IMR-90 (cell line): ENCODE results near the gene ADTRP. TPM values are rescaled to one million over a fixed set of nuclear protein-coding genes. Genes with fewer than 3 reads are reported as not detected.
A peak's percentile ranks its signal among the peaks of the same experiment; 100 is the strongest.

ENCODE experiments used
- ATAC-seq: fragments of 200-7000 bp; cut with Tn5 transposase; 2 replicates; pipeline ENCODE4 v1.9.1; 2020; ENCODE audit warnings: low read depth, mild to moderate bottlenecking, moderate library complexity
- BruUV-seq: library from RNA; stranded (reverse); fragments of 400-500 nt; replicated peaks from 2 replicates; lab custom pipeline; 2021; lab: Mats Ljungman, UMichigan
- CTCF ChIA-PET: fragments of 300-600 bp; formaldehyde crosslinking; extraction: SDS; loops from one replicate; lab custom pipeline; 2021; ENCODE audit warnings: antibody characterized with exemption; lab: Yijun Ruan, JAX
- POLR2A ChIA-PET: fragments of 300-600 bp; sonication (Branson Sonifier 250); formaldehyde crosslinking; loops from one replicate; lab custom pipeline; 2022; ENCODE audit warnings: antibody characterized with exemption; ENCODE audit not compliant: unreplicated experiment; lab: Charles Lee
- DNase-seq: peaks from one replicate; pipeline ENCODE4 v3.0.0; 2013
- H2AFZ ChIP-seq: replicated peaks from 2 replicates; pipeline ENCODE3; 2013; ENCODE audit warnings: low read length, mild to moderate bottlenecking; ENCODE audit not compliant: poor library complexity
- H2AK5ac ChIP-seq: 2 replicates; pipeline ENCODE4 v1.6.1; 2013; ENCODE audit warnings: low read depth, low read length, inconsistent platforms
- H2AK9ac ChIP-seq: replicated peaks from 2 replicates; pipeline ENCODE3; 2013; ENCODE audit warnings: mild to moderate bottlenecking, low read depth, low read length, moderate library complexity; ENCODE audit not compliant: poor library complexity
- H2BK120ac ChIP-seq: 2 replicates; pipeline ENCODE4 v1.6.1; 2013; ENCODE audit warnings: low read depth, low read length, inconsistent platforms
- H2BK15ac ChIP-seq: 3 replicates; pipeline ENCODE4 v1.6.1; 2013; ENCODE audit warnings: low read depth, low read length, inconsistent platforms
- H2BK20ac ChIP-seq: 2 replicates; pipeline ENCODE4 v1.6.1; 2013; ENCODE audit warnings: low read depth, mild to moderate bottlenecking, inconsistent platforms, low read length, moderate library complexity
- H2BK5ac ChIP-seq: 2 replicates; pipeline ENCODE4 v1.6.1; 2013; ENCODE audit warnings: mild to moderate bottlenecking, low read depth, low read length, inconsistent platforms; ENCODE audit not compliant: poor library complexity, severe bottlenecking
- H3K14ac ChIP-seq: replicated peaks from 2 replicates; pipeline ENCODE4 v1.6.1; 2013; ENCODE audit warnings: low read depth, low read length, inconsistent platforms
- H3K18ac ChIP-seq: 2 replicates; pipeline ENCODE4 v1.6.1; 2013; ENCODE audit warnings: low read depth, low read length, control low read depth
- H3K23ac ChIP-seq: 2 replicates; pipeline ENCODE4 v1.6.1; 2013; ENCODE audit warnings: low read depth, low read length, inconsistent platforms
- H3K27ac ChIP-seq: 2 replicates; pipeline ENCODE4 v1.5.1; 2013; ENCODE audit warnings: mild to moderate bottlenecking, control low read depth, low read length; ENCODE audit not compliant: insufficient read depth
- H3K27me3 ChIP-seq: 2 replicates; pipeline ENCODE4 v1.6.1; 2013; ENCODE audit warnings: low read length; ENCODE audit not compliant: control insufficient read depth, insufficient read depth
- H3K36me3 ChIP-seq: 2 replicates; pipeline ENCODE4 v1.6.1; 2013; ENCODE audit warnings: low read length, mixed read lengths; ENCODE audit not compliant: control insufficient read depth, insufficient read depth
- H3K4ac ChIP-seq: 2 replicates; pipeline ENCODE4 v1.6.1; 2013; ENCODE audit warnings: low read depth, low read length, inconsistent platforms
- H3K4me1 ChIP-seq: 2 replicates; pipeline ENCODE4 v1.6.1; 2013; ENCODE audit warnings: low read length, mixed read lengths; ENCODE audit not compliant: control insufficient read depth, insufficient read depth
- H3K4me2 ChIP-seq: 2 replicates; pipeline ENCODE4 v1.6.1; 2013; ENCODE audit warnings: low read depth, mild to moderate bottlenecking, control low read depth, low read length, moderate library complexity
- H3K4me3 ChIP-seq: 2 replicates; pipeline ENCODE4 v1.5.1; 2013; ENCODE audit warnings: low read depth, mild to moderate bottlenecking, control low read depth, low read length, moderate library complexity; ENCODE audit not compliant: insufficient read depth
- H3K56ac ChIP-seq: 2 replicates; pipeline ENCODE4 v1.6.1; 2013; ENCODE audit warnings: low read length, inconsistent platforms; ENCODE audit not compliant: insufficient read depth; ENCODE audit errors: extremely low read depth
- H3K79me1 ChIP-seq, 2 experiments: 2 replicates each; pipeline ENCODE4 v1.6.1; 2013; ENCODE audit warnings: low read length in 2 of 2, inconsistent platforms in 1 of 2, low read depth in 1 of 2
- H3K9ac ChIP-seq: 2 replicates; pipeline ENCODE4 v1.6.1; 2013; ENCODE audit warnings: low read depth, low read length, control low read depth
- H3K9me1 ChIP-seq: 2 replicates; pipeline ENCODE4 v1.6.1; 2013; ENCODE audit warnings: low read length, inconsistent platforms; ENCODE audit not compliant: insufficient read depth
- H3K9me3 ChIP-seq: 2 replicates; pipeline ENCODE4 v1.6.1; 2013; ENCODE audit warnings: low read length; ENCODE audit not compliant: control insufficient read depth, insufficient read depth
- H4K20me1 ChIP-seq: 2 replicates; pipeline ENCODE4 v1.6.1; 2013; ENCODE audit warnings: low read length, inconsistent platforms; ENCODE audit not compliant: insufficient read depth
- H4K5ac ChIP-seq: 2 replicates; pipeline ENCODE4 v1.6.1; 2013; ENCODE audit warnings: mild to moderate bottlenecking, low read depth, low read length, control low read depth
- H4K8ac ChIP-seq, 2 experiments: 2 replicates each; pipeline ENCODE4 v1.6.1; 2013; ENCODE audit warnings: low read depth in 2 of 2, low read length in 2 of 2, control low read depth in 1 of 2, inconsistent platforms in 1 of 2
- H4K91ac ChIP-seq: 2 replicates; pipeline ENCODE4 v1.6.1; 2013; ENCODE audit warnings: low read depth, low read length, inconsistent platforms; ENCODE audit not compliant: insufficient read depth
- BHLHE40 ChIP-seq: fragments of 150-350 bp; IDR thresholded peaks from 2 replicates; pipeline ENCODE4 v1.6.1; 2016; ENCODE audit warnings: mild to moderate bottlenecking, low read depth, low read length
- CEBPB ChIP-seq: IDR thresholded peaks from 2 replicates; pipeline ENCODE4 v1.6.1; 2012; ENCODE audit warnings: low read depth, low read length, improper control_type of control experiment
- CHD1 ChIP-seq: IDR thresholded peaks from 2 replicates; pipeline ENCODE4 v1.6.1; 2012; ENCODE audit warnings: low read depth, low read length, improper control_type of control experiment
- ELK1 ChIP-seq: fragments of 150-350 bp; IDR thresholded peaks from 2 replicates; pipeline ENCODE4 v1.6.1; 2016; ENCODE audit warnings: low read depth, mild to moderate bottlenecking, low read length, moderate library complexity, borderline replicate concordance
- FOS ChIP-seq: fragments of 150-350 bp; IDR thresholded peaks from 2 replicates; pipeline ENCODE4 v1.6.1; 2016; ENCODE audit warnings: low read depth, low read length
- MAFK ChIP-seq: IDR thresholded peaks from 2 replicates; pipeline ENCODE4 v1.6.1; 2012; ENCODE audit warnings: low read depth, low read length, improper control_type of control experiment
- MAZ ChIP-seq: IDR thresholded peaks from 2 replicates; pipeline ENCODE4 v1.6.1; 2012; ENCODE audit warnings: low read depth, mild to moderate bottlenecking, low read length, improper control_type of control experiment, moderate library complexity, borderline replicate concordance
- MXI1 ChIP-seq: IDR thresholded peaks from 2 replicates; pipeline ENCODE4 v1.6.1; 2012; ENCODE audit warnings: low read depth, mild to moderate bottlenecking, low read length, moderate library complexity, borderline replicate concordance
- NFE2L2 ChIP-seq: fragments of 150-350 bp; IDR thresholded peaks from 2 replicates; pipeline ENCODE4 v1.6.1; 2016; ENCODE audit warnings: low read depth, mild to moderate bottlenecking, low read length
- POLR2A ChIP-seq: IDR thresholded peaks from 2 replicates; pipeline ENCODE4 v1.6.1; 2012; ENCODE audit warnings: mild to moderate bottlenecking, low read depth, low read length
- RAD21 ChIP-seq: IDR thresholded peaks from 2 replicates; pipeline ENCODE4 v1.6.1; 2012; ENCODE audit warnings: low read length, improper control_type of control experiment
- RCOR1 ChIP-seq: IDR thresholded peaks from 2 replicates; pipeline ENCODE4 v1.6.1; 2012; ENCODE audit warnings: mild to moderate bottlenecking, low read length, improper control_type of control experiment; ENCODE audit not compliant: insufficient replicate concordance
- RFX5 ChIP-seq: IDR thresholded peaks from 2 replicates; pipeline ENCODE4 v1.8.0; 2012; ENCODE audit warnings: low read depth, mild to moderate bottlenecking, low read length, moderate library complexity
- SMC3 ChIP-seq: fragments of 150-350 bp; IDR thresholded peaks from 2 replicates; pipeline ENCODE4 v1.6.1; 2016; ENCODE audit warnings: low read depth, mild to moderate bottlenecking, antibody characterized with exemption, low read length, moderate library complexity
- WGBS, 2 experiments: methylation state at CpG; one replicate each; pipeline versions ENCODE4 v1.1.5 to v1.1.7; 2013; ENCODE audit warnings: missing lambda C conversion rate in 2 of 2; ENCODE audit not compliant: insufficient read length in 1 of 2; ENCODE audit errors: extremely low coverage in 2 of 2; 5-methylcytosine and 5-hydroxymethylcytosine counted together
- dilution Hi-C: fragments of 300-500 bp; cut with HindIII; formaldehyde crosslinking; loops from one replicate; pipeline ENCODE4 v1.14.3; 2018; ENCODE audit warnings: low sequenced_read_pairs; ENCODE audit not compliant: unreplicated experiment
- in situ Hi-C: fragments of 300-500 bp; cut with MboI; formaldehyde crosslinking; loops from 3 replicates; pipeline ENCODE4 v1.14.3; 2019; ENCODE audit warnings: low sequenced_read_pairs, inconsistent platforms, mixed read lengths
- intact Hi-C: fragments of 100-400 bp; cut with micrococcal nuclease; formaldehyde crosslinking; loops from 2 replicates; pipeline ENCODE4 v1.10.0; 2022
- polyA plus RNA-seq, 3 experiments: library from polyadenylated mRNA; depleted of rRNA; stranded (reverse); fragments of >200 nt; gene quantifications; 2 replicates each; pipeline ENCODE4 v1.2.3, GENCODE V29; 2012; ENCODE audit warnings: low replicate concordance in 1 of 3
- total RNA-seq: library from RNA; depleted of rRNA; stranded (reverse); fragments of >200 nt; gene quantifications from 2 replicates; pipeline ENCODE4 v1.2.3, GENCODE V29; 2012
- TF ChIP-seq, protein P1 (sequence below): fragments of 150-350 bp; IDR thresholded peaks from 2 replicates; pipeline ENCODE4 v1.6.1; 2017; ENCODE audit warnings: mild to moderate bottlenecking, antibody characterized with exemption, low read length, low read depth
- TF ChIP-seq, protein P2 (sequence below): conservative IDR thresholded peaks from 2 replicates; pipeline ENCODE4 v1.5.1; 2012; ENCODE audit warnings: mild to moderate bottlenecking, low read depth, low read length, improper control_type of control experiment

Gene ADTRP
- total and polyA plus RNA-seq, 2 of the 4 experiments (the other 2 are of a cell fraction) = 0.50 to 0.72 TPM

DNA sequence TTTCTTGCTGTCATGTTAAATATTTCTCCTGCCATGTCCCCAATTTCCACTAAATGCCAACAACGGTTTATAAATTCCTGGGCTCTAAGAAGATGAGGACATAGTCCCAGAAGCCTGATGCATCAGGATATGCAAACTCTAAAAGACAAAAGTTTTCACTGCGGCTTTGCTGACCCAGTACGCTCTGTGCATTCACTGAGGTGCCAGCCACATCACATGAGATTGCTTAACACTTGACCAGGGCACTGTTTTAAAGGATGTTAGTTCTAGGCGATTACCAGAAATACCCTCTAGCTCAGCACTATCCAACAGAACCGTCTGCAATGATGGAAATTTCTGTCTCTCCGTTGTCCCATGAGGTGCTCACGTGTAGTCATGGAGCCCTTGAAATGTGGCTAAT is 19.9 kb upstream of the ADTRP start:
- Histone ChIP-seq H3K9me1 (no peaks in the 10 kb centered on the region; the same call in 1 of the 2 replicates), H3K14ac (peak overlapping the region; percentile 51; the same call in 1 of the 2 replicates), H2BK5ac (no peak overlapping the region), H3K4me1 (peaks cover 1% of the 10 kb centered on the region; the same call in 1 of the 2 replicates), H4K20me1 (no peaks in the 10 kb centered on the region), H3K9me3 (no peaks in the 10 kb centered on the region), H3K9ac (no peak overlapping the region), H3K27me3 (no peaks in the 10 kb centered on the region), H2BK120ac (no peak overlapping the region), H2BK15ac (no peak overlapping the region), H2BK20ac (no peak overlapping the region), H3K4me2 (no peak overlapping the region), H2AK9ac (no peak overlapping the region), H3K36me3 (no peaks in the 10 kb centered on the region), H4K5ac (no peak overlapping the region), H4K8ac (no peak overlapping the region), H3K56ac (no peak overlapping the region), H3K18ac (no peak overlapping the region), H3K23ac (no peak overlapping the region), H2AK5ac (no peak overlapping the region), H4K91ac (no peak overlapping the region), H3K4ac (no peak overlapping the region), H3K79me1 (no peaks in the 10 kb centered on the region), H3K27ac (no peak overlapping the region), H3K4me3 (no peak overlapping the region), H2AFZ (no peak overlapping the region)
- intact Hi-C loops (no loop called here), in situ Hi-C loops (no loop called here), dilution Hi-C loops (no loop called here)
- POLR2A ChIA-PET = no interaction called here
- no peak for DNase-seq
- CTCF ChIA-PET = no interaction called here
- WGBS, 2 experiments = no CpG with 5 or more reads among the region's 7 CpGs
- no TSS peak for BruUV-seq
- TF ChIP-seq SMC3 (no peak), ELK1 (no peak), BHLHE40 (no peak), NFE2L2 (no peak), FOS (no peak), CHD1 (no peak), MAFK (no peak), MAZ (no peak), MXI1 (no peak), CEBPB (no peak), RFX5 (no peak), RCOR1 (no peak), POLR2A (no peak), RAD21 (no peak)
- TF ChIP-seq, protein P1, sequence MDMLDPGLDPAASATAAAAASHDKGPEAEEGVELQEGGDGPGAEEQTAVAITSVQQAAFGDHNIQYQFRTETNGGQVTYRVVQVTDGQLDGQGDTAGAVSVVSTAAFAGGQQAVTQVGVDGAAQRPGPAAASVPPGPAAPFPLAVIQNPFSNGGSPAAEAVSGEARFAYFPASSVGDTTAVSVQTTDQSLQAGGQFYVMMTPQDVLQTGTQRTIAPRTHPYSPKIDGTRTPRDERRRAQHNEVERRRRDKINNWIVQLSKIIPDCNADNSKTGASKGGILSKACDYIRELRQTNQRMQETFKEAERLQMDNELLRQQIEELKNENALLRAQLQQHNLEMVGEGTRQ = no peak
- TF ChIP-seq, protein P2, sequence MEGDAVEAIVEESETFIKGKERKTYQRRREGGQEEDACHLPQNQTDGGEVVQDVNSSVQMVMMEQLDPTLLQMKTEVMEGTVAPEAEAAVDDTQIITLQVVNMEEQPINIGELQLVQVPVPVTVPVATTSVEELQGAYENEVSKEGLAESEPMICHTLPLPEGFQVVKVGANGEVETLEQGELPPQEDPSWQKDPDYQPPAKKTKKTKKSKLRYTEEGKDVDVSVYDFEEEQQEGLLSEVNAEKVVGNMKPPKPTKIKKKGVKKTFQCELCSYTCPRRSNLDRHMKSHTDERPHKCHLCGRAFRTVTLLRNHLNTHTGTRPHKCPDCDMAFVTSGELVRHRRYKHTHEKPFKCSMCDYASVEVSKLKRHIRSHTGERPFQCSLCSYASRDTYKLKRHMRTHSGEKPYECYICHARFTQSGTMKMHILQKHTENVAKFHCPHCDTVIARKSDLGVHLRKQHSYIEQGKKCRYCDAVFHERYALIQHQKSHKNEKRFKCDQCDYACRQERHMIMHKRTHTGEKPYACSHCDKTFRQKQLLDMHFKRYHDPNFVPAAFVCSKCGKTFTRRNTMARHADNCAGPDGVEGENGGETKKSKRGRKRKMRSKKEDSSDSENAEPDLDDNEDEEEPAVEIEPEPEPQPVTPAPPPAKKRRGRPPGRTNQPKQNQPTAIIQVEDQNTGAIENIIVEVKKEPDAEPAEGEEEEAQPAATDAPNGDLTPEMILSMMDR = no peak
- no peak for ATAC-seq
